GM19193 (cell line): ENCODE data around the gene ZNF90.
A peak's percentile ranks its signal among the peaks of the same experiment; 100 is the strongest.

ENCODE experiments used
- POLR2A ChIP-seq: IDR thresholded peaks from 4 replicates; pipeline ENCODE4 v1.6.1; 2011; ENCODE audit not compliant: insufficient read depth, insufficient read length; ENCODE audit errors: extremely low read depth

ZNF90 gene

GRCh38 chr19:20080656-20081055, 2.9 kb downstream of the ZNF90 start:
- TF ChIP-seq POLR2A: no peak

GRCh38 chr19:20102097-20102496, 24.3 kb downstream of the ZNF90 start:
- no peak for TF ChIP-seq POLR2A

GRCh38 chr19:20103091-20103740, 25.4 kb downstream of the ZNF90 start:
- no peak for TF ChIP-seq POLR2A

GRCh38 chr19:20107301-20107700, 29.5 kb downstream of the ZNF90 start:
- no peak for TF ChIP-seq POLR2A

- TF ChIP-seq POLR2A: no peak
Measured at GRCh38 chr19:20124879-20125278, 47.1 kb downstream of the ZNF90 start.

GRCh38 chr19:20151617-20152145, 73.9 kb downstream of the ZNF90 start:
- no peak for TF ChIP-seq POLR2A

- no peak for TF ChIP-seq POLR2A
Measured at GRCh38 chr19:20153281-20153680, 75.5 kb downstream of the ZNF90 start.

GRCh38 chr19:20154636-20155035, 76.8 kb downstream of the ZNF90 start:
- TF ChIP-seq POLR2A: no peak

GRCh38 chr19:20162821-20163220, 85.0 kb downstream of the ZNF90 start:
- no peak for TF ChIP-seq POLR2A

GRCh38 chr19:20164456-20164855, 86.7 kb downstream of the ZNF90 start:
- TF ChIP-seq POLR2A: no peak

GRCh38 chr19:20165971-20166592, 88.3 kb downstream of the ZNF90 start:
- no peak for TF ChIP-seq POLR2A

GRCh38 chr19:20167020-20167644, 89.3 kb downstream of the ZNF90 start, which contains the start of gene ZNF486:
Gene ZNF486, plus strand, starts transcription at chr19:20167214. Its CDS starts 117 bp downstream, at chr19:20167331.
- peak; percentile 67 for TF ChIP-seq POLR2A

- no peak for TF ChIP-seq POLR2A
Measured at GRCh38 chr19:20167651-20168122, 89.9 kb downstream of the ZNF90 start.
